NAMALWA (cell line): ENCODE measurements around the gene MPRIP.

Experiments used
- DNase-seq: peaks from one replicate; pipeline ENCODE4 v3.0.0-alpha.2; 2015; ENCODE audit warnings: low spot score

MPRIP gene

DNA sequence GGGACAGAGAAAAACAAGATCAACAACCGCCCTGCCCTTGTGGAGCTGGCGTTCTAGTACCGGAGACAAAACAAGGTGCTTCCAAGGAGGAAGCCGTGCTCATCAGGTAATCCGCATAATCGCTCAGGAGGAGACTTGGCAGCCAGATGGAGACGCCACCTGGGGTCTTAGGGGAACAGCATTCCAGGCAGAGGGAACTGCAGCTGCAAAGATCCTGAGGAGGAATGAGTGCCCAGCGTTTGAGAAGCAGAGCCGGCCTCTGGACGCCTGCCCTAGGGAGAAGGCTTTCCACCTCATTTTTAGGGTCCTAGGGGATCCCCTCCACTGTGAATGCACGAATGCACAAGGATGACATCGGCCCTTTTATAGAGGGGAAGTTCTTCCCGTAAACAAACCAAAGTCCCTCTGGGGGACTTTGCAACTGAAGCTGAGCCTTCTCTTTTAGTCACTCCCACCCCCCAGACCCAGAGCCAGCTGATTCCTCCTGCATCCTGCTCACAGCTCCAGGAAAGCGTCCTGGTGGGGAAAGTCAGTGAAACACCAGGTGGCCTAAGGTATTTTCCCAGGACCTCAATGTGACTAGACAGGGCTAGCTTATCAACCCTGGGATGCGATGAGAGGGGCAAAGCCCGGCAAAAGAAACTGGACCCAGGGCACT lies 13.2 kb upstream of the MPRIP start:
- DNase-seq, result no peak

DNA sequence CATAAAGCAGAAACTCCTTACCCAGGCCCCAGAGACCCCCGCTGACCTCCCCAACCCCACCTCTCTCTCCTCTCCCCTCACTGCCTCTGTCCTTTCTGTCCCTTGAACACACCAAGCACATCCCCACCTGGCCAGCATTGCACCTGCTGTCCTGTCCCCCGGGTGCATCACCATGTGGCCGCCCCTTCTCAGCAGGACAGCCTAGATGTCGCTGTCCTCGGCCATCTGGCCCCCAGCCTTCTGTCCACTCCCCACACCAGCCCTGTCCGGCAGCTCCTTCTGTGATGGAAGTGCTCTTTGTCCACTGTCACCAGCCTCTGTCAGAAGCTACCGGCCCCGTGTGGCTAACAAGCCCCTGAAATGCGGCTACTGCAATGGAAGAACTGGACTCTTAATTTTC lies 12.3 kb upstream of the MPRIP start:
- DNase-seq, result no peak

DNA sequence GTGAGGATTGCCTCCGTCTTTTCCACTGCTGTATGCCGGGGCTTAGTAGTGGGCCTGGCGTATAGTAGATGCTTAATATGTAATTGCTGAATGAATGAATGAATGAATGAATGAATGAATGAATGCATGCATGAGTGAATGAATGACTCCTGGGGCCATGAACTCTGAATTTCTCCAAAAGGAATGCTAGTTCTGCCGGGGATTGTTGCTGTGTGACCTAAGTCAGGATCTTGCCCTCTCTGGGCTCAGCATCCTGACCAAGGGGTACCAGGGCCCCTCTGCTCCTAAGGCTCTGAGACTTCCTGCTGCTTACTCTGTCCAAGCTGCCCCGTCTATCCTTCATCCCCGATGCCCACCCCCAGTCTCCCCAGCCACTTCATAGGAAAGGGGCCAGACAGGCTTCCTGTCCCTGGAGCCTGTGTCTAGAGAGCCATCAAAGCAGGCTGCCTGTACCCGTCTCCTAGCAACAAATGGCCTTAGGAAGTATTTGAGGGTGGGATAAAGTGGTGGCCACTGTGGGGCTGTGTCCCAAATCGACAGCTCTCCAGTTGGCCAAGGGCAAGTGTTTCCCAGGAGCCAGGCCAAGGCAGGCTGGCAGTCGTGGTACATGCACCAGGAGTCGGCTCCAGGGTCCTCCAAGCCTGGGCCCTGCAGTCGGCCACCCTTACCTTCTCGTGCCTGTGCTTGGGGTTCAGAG lies 11.6 kb upstream of the MPRIP start:
- DNase-seq, result no peak

DNA sequence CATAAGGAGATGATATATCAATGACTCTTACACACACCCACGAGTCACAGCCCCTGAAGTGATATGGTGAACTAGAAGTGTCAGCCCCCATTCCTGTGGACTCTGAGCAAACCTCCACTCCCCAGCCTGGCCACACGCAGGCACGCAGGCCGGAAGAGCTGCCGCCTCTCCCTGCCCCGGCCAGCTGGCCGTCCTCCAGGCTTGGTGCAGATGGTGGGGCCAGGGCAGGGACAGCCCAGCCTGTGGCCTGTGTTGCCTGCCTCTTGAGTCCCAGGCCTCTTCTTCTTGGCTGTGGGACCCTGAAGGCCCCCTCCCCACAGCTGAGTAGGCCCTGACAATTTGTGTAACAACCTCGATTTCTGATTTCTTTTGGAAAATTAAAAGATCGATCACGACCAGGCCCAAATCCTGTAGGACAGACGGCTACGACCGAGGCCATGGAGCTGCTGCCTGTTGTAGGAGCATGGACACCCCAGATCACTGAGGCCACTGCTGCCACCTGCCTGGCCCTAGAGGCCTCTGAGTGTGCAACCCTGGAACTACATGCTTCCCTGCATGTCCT lies 10.0 kb upstream of the MPRIP start:
- no peak for DNase-seq

DNA sequence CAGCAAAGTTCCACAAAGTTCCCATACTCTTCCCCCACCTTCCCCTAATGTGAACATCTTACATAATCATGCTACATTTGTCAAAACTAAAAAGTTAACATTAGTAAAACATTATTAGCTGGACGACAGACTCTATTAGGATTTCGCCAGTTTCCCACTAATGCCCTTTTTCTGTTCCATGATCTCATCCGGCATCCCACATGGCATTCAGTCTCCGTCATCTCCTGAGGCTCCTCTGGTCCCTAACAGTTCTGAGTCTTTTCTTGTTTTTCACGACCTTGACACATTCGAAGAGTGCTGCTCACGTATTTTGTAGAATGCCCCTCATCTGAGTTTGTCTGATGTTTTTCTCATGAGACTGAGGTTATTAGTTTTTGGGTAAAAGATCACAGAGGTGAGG lies 8.8 kb upstream of the MPRIP start:
- DNase-seq, result no peak

DNA sequence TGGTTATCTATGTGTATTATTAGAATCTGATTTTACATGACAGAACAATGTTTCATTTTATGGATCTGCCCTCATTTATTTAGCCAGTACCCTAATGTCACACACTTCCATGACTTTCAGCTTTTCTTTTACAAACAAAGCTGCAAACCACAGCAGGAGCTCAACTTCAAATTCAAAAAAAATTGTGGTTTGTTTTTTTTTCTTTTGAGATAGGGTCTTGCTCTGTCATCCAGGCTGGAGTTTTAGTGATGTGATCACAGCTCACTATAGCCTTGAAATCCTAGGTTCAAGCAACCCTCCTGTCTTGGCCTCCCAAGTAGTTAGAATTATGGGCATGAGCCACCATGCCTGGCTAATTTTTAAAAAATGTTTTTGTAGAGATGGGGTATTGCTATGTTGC lies 8.2 kb upstream of the MPRIP start:
- DNase-seq, result no peak

DNA sequence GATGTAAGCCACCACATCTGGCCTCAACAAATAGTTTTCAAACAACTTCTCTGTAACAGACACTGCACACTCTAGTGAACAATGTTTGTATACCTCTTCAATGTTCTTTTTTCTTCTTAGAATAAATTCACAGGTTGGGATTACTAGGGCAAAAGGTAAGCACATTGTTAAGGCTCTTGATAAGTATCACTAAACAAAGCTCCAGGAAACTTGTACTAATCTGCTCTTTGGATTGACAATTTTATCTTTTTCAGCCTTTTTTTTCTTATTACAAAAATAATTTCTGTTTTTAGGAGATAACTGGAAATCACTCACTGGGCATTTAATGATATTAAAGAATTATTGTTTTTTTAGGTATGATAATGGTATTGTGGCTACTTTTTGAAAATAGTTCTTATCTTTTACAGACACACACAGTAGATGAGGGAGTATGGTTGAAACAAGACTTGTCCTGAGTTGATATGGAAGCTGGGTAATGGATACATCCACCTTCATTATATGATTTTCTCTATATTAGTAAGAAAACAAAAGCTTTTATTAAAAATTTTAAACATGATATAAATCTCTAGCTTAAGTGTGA lies 7.7 kb upstream of the MPRIP start:
- DNase-seq, result no peak

DNA sequence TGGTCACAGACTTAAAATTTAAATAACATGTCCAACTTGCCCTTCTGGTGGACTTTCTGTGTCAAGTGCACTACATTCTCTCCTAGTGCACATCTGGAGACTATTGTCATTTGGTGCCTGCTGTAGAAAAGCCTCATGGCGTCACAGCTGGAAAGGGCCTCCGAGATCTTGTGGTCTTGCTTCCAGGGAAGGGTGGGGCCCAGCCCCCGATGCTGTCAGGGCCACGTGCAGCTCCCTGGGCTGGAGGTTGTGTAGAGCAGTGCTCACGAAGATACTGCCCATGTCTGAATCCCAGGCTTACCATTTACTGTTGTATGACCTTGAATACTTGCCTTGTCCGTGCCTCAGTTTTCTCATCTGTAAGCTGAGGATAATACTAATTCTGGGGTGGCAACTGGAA lies 6.8 kb upstream of the MPRIP start:
- DNase-seq, result no peak

DNA sequence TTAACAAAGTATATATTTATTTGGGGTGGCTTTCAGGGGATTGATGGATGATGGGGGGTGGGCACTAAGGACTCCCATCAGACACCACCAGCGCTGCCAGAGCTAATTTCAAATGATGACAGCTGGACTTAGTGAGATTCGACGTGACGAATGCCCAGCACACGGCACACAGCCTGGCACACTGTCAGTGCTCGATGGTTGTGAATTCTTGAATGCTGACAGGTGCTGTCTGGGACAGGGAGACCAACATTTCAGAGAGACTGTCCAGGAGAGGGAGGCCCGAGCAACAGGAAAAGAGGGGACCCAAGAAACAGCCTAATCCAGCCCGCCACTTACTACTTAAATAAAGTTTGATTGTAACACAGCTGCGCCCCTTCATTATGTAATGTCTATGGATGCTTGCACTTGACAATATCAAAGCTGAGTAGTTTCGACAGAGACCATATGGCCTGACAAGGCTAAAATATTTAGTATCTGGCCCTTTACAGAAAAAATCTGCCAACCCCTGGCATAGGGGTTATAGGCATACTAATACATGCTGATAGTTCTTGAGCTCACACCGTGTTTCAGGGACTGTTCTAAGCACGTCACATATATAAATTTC lies 6.2 kb upstream of the MPRIP start:
- DNase-seq, result no peak

DNA sequence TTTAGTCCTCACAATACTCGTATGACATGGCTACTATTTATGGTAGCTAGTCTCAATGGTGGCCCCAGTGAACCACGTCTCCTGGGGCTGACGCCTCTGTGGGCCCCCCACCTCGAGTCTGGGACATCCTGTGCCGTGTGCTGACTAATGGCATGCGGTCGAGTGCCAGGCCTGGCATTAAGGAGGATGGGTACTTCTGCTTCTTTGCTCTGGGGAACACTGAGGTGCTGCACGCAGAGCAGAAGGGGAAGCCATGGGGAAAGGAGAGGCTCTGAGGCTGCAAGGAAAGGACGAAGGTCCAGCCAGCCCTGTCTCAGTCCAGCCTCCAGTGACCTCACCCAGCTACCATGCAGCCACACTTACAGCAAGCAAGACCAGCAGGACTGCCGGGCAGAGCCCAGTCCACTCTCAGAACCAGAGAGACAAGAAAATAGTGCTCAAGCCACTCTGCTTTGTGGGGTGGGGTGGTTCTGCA lies 5.7 kb upstream of the MPRIP start:
- no peak for DNase-seq

DNA sequence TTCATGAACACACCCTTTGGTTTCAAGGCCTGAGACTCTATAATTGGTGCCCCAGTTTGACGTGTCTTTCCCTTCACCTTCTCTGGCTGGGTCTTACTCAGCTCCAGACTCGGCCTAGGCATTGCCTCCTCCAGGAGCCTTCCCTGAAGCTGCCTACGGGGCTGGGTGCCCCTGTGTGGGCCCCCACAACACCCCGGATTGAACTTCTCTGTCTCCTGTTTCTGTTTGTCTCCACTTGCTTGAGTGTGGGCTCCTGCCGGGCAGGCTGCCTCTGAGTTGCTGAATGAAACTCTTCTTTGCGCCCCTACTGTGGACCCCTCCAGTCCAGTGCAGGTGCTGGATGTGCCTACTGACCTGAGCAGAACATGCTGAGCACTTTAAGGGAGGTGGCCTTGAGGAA lies 2.3 kb upstream of the MPRIP start:
- DNase-seq, result no peak

DNA sequence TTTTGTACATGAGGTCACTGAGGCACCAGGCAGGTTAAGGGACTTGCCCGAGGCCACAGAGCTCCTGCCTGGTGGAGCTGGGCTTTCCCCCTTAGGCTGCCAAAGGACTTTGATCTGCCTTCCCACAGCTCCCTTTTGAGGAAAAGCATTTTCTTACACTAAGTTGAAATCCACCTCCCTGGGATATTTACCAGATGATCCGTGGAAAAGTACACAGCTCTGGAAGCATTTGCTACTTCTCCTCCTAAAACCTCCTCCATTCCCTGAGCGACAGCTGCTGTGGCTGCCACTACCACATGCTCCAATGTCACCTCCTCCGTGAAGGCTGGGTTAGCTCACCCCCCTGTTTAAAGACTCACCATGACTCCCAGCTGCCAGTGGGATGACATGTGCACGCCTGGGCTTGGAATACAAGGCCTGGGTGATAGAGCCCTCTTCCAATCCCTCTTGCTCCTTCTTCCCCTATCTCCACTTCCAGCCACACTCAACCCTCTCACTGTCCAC lies 1.2 kb upstream of the MPRIP start:
- no peak for DNase-seq

DNA sequence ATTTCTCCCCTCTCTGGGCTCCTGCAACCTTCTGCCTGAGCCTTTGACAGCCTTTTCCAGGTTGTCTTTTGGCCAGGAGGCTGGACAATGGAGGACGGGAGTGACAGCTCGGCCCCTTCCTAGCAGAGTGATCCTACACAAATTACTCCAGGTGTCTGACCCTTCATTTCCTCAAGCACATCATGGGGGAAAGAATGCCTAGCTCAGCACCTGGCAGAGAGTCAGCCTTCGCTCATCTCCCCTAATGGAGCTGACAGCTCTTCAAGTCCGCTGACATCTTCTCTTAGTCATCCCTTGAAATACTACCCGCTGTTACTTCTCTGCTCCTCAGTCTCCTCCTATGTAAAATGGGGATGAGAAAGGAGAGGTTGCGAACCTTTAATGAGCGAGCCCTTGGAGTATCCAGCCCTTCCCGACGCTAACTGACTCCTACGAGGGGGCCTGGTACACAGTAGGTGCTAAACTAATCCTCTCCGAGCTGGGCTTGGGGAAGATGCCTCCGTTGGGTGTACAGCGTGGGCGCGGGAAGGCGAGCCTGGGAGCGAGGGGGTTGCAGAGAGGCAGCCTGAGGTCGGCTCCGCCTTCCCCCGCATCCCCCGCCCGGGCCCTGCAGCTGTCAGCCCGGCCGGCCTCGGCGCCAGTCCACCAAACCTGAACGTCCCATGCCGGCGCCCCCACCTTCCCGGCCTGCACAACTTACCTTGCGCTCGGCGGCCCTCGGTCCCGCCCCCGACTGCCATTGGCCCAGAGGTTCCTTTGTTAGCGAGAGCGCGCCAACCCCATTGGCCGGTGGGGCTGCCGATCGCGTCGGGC lies 480 bp upstream of the MPRIP start:
- DNase-seq, result peak; percentile 86

DNA sequence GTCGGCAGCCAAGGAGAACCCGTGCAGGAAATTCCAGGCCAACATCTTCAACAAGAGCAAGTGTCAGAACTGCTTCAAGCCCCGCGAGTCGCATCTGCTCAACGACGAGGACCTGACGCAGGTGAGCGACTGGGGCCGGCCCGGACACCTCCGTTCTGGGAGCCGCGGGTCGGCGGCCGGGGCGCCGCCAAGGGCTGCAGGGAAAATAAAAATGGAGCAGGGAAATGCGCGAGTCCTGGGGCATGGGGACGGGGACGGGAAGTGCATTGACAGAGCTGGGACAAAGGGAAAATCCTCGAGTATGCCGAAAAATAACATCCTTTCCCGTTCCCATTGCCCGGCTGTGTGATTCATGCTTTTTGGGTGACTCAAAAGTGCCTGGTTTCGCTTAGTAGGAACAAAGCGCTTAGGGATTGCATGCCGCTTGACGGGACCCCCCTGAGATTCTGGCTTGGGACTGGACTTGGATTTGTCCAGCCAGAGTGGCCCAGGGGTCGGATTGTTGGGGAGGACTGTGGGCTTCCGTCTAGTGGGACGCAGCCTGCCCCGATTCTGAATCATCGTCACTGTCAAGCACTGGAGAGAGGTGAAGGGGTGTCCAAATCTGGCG lies 699 bp downstream of the MPRIP start:
- DNase-seq, result peak; percentile 20

DNA sequence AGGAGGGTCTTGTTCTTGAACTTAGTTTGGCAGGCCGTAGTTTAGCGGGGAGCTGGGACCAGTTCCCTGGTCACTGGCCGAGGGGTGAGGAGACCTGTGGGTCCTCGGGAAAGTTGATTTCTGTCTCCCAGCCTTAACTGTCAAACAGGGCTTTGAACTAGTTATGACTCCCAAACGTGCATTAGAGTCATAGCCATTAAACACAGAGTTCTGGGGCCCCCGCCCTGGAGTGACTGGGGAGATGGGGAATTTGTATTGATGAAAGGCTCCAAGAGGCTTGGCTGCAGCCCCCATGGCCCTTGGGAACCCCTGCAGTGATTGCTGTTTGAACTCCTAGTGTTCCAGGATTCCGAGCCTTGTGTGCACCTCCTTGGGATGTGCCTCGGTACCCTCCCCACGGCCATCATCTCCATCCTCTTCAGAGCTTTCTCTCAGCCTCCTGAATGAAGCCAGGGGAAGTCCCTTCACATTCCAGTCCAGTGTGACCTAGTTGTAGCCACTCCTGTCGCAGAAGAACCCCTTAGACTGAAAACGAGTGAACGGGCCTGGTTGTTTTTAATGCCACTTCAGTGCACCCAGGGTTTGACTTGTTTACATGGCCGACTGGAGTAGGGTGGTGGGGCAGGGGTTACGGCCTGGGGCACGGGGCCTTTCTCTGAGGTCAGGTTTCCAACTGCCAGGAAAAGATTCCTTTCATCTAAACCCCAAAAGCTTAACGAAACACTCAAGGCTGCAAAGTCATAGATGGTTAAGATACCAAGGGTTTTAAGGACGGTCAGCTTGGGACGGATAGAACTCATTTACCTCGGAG lies 1.4 kb downstream of the MPRIP start:
- DNase-seq, result no peak

DNA sequence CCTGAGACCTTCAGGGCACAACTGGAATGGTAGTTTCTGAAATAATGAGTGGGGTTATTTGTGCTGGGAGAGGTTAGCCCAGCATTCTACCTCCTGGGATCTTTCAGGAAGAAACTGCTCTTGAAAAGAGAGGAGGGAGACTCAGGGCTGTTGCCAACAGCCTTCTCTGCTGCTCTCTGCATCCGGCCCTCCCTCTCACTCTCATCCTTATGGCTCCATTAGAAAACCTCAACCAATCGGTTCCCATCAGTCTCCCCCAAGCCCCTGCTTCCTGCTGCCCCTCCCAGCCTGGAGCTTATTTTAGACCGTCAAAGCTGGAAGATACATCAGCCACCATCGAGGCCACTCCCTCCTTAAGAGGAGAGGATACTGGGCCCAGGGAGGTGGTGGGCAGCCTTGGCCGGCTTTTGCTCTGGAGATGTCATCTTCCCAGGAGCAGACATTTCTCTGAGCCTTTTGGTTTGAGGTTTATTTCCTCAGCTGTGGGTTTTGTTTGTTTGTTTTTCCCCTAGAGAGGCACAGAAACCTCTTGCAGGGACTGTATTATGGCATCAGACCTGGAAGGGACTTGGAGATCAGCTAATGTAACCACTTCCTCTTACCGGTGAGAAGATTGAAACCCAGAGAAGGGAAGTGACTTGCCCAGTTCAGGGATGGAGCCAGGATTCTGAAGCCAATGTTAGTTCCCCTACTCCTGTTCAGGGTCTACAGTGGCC lies 2.7 kb downstream of the MPRIP start:
- peak; percentile 50 for DNase-seq

DNA sequence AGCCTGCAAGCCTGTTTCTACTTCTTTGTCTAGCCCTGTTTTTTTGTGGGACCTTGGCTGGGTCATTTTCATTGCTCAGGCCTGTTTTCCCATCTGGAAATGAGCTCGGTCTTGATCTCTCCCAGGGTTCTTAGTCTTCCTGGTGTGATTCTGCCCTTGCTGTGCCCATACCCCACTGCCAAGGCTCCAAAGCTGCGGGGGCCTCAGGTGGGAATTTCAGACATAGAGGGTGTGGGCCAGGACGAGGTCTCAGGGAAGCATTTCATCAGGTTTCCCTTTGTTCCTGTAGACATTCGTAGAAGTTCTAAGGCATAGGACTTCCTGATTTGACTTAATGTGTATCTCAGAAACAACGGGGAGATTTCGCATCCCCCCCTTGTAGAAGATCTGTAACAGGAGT lies 5.8 kb downstream of the MPRIP start:
- no peak for DNase-seq

DNA sequence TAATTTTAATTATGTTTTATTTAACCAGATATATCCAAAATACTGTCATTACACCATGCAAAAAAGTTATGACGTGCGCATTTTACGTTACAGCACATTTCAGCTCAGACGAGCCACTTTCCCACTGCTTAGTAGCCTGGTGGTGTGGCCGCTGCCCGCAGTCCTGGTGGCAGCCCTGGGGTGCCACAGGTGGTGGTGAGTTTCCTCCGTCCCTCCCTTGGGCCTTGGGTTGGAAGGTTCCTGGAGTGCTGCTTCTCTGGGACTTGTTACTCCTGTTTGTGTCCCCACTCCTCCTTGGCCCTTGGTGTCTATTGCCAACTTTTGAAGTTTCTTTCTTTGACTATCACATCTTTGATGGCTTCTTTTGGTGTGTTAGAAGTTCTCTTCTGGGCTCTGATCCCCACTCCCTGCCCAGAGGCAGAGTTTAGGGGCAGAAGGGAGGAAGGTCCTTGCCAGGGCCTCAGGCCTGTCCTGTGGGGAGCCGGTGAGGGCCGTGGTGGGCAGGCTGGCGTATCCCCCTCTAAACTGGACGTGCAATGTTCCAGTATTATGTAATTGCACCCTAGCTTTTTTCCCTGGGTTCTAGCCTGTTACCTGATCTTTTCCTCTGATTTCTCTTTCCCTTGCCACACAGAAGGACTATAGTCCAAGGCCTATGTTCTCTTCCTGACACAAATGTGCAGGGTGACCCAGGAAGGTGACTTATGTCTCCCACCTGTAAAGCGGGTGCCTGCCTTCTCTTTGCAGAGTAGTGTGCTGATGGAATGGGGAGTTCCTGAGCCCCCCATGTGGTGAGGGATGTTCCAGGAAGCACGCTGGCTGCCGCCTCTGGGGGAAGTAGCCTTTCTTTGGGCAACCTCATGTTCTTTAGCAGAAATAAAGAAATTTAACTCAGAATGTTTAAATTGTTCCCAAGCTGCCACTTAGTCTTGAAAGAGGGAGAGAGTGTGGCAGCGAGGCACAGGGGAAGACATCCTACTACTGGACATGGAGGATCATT lies 8.4 kb downstream of the MPRIP start:
- DNase-seq, result no peak

DNA sequence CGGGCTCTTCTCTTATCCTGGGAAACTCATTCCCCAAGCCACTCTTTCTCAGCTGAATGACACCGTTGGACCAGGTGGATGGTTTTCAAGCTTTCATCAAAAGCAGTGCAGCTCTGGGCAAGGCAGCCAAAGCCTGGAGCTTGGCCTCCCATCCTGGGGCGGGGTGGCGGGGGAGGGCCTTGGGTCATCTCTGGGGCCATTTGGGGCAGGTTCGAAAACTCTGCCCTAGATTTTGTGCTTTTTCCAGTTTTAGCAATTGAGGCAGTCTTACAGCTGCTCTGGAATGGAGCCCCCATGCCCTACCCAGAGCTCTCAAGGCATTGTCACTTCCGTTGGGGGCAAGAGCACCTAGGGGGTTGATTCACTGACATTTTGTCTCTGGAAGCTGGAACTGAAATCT lies 9.1 kb downstream of the MPRIP start:
- no peak for DNase-seq
